Muscle layer of colon (tissue), 2 donors: ENCODE measurements around the gene TNFRSF19.

Experiments used
- H3K27ac ChIP-seq: one replicate; pipeline ENCODE4 v1.7.0; 2013; ENCODE audit warnings: low read depth, mild to moderate bottlenecking, low read length, moderate library complexity
- H3K27me3 ChIP-seq, 2 donors: one replicate each; pipeline ENCODE4 v1.7.0; 2013; ENCODE audit warnings: low read length in 2 of 2, mild to moderate bottlenecking in 2 of 2; ENCODE audit not compliant: insufficient read depth in 2 of 2, control insufficient read depth in 1 of 2
- H3K36me3 ChIP-seq: one replicate; pipeline ENCODE4 v1.7.0; 2013; ENCODE audit warnings: mild to moderate bottlenecking, low read length; ENCODE audit not compliant: insufficient read depth
- H3K4me1 ChIP-seq: one replicate; pipeline ENCODE4 v1.7.0; 2013; ENCODE audit warnings: mild to moderate bottlenecking, low read length; ENCODE audit not compliant: insufficient read depth
- H3K4me3 ChIP-seq, 2 donors: one replicate each; pipeline ENCODE4 v1.7.0; 2013; ENCODE audit warnings: low read length in 2 of 2, low read depth in 1 of 2, mild to moderate bottlenecking in 1 of 2, moderate library complexity in 1 of 2
- H3K9ac ChIP-seq: one replicate; pipeline ENCODE4 v1.7.0; 2013; ENCODE audit warnings: low read length
- H3K9me3 ChIP-seq: one replicate; pipeline ENCODE4 v1.7.0; 2013; ENCODE audit warnings: mild to moderate bottlenecking, low read length
- donor health status: abdominal sarcoma.
- donor health status: Adenocarcinoma of cecum.

Gene TNFRSF19

DNA sequence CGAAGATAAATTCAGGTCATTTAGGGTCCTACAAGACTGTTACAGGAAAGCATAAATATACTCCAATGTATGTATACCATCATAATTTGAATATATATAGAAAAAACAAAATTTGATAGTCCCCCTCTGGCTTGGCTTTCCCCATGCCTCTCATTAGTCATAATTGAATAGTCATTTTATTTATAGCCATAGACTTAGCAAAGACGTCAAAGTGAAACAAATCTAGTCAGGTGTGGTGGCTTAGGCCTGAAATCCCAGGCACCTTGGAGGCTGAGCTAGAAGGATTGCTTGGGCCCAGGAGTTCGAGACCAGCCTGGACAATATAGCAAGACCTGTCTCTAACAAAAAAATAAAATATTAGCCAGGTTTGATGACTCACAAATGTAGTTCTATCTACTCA is 141.1 kb downstream of the TNFRSF19 start:
- Histone ChIP-seq H3K4me1 (no peaks in the 10 kb centered on the region), H3K27ac (no peak overlapping the region), H3K4me3 (no peak overlapping the region), H3K9me3 (no peaks in the 10 kb centered on the region), H3K36me3 (no peaks in the 10 kb centered on the region), H3K9ac (no peak overlapping the region), H3K27me3 (no peaks in the 10 kb centered on the region)

DNA sequence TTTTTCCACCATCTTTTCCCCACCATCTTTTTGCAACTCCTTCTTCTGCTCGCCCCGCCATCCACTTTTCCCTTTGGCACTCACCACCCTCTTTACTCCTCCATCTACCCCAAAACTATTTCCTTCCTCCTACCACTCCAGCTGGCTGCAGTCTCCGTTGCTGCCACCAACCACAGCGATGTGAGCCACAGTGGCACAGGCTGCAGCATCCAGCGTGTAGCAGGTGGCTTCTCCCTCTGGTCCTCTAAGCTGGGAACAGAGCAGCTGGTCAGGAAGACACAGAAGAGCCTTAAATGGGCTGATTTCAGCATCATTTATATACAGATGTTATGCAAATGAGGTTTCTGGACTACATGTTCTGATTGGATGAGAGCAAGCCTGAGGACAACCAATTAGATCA is 144.5 kb downstream of the TNFRSF19 start:
- Histone ChIP-seq H3K4me1 (no peaks in the 10 kb centered on the region), H3K9me3 (no peaks in the 10 kb centered on the region), H3K4me3 (no peak overlapping the region), H3K27me3 (no peaks in the 10 kb centered on the region), H3K36me3 (no peaks in the 10 kb centered on the region), H3K27ac (no peak overlapping the region), H3K9ac (no peak overlapping the region)

DNA sequence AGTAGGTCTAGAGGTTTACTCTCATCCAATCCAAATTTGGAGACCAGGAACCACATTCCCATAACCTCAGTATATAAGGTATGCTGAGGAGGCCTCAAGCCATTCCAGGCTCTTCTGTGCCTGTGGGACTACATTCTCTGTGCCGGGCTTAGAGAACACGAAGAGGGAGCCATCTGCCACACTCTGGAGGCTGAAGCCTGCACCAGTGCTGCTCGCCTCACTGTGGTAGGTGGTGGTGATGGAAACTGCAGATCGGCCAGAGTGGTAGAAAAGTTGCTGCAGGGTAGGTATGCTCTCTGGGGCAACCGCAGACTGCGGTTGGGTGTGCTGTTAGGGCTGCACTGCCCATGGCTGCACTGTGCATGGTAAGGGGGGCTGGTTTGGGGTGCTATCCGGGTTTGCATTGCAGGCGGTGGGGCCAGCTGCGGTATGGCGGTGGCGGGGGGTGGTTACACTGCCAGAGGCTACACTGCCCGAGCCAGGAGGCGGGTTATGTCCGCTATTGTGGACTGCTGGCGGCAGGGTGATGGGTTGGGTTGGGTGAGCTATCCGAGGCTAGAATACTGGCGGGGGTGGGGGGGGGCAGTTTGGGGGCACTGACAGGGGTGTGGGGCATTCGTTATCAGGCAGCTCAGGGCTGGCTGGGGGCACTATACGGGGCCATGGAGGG is 145.0 kb downstream of the TNFRSF19 start:
- no peak overlapping the region for H3K27ac ChIP-seq
- no peaks in the 10 kb centered on the region for H3K9me3 ChIP-seq
- H3K4me1 ChIP-seq, result no peaks in the 10 kb centered on the region
- no peak overlapping the region for H3K4me3 ChIP-seq
- no peaks in the 10 kb centered on the region for H3K27me3 ChIP-seq
- H3K36me3 ChIP-seq, result no peaks in the 10 kb centered on the region
- H3K9ac ChIP-seq, result no peak overlapping the region

DNA sequence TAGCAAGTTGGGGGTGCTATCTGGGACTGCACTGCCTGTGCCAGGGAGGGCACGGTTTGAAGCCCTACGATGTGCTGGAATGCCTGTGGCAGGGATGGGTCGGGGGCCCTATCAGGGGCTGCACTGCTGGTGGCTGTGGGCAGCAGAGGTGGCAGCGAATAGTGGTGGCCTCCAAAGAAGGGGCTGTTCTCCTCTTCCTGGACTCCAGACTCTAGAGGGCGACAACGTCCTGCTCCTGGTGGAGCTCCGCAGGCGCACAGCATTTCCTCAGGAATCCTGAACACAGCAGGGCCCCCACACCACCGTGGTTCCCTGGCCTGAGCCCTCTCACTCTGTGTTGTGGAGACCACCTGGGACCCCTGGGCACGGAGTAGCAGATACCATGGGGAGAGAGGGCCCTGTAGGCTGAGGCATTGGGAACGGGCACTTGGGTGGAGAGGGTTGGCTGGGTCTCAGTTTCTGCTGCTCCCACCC is 145.6 kb downstream of the TNFRSF19 start:
- no peak overlapping the region for H3K27ac ChIP-seq
- H3K36me3 ChIP-seq, result no peaks in the 10 kb centered on the region
- H3K9ac ChIP-seq, result no peak overlapping the region
- H3K27me3 ChIP-seq, result no peaks in the 10 kb centered on the region
- H3K4me1 ChIP-seq, result no peaks in the 10 kb centered on the region
- H3K4me3 ChIP-seq, result no peak overlapping the region
- no peaks in the 10 kb centered on the region for H3K9me3 ChIP-seq

DNA sequence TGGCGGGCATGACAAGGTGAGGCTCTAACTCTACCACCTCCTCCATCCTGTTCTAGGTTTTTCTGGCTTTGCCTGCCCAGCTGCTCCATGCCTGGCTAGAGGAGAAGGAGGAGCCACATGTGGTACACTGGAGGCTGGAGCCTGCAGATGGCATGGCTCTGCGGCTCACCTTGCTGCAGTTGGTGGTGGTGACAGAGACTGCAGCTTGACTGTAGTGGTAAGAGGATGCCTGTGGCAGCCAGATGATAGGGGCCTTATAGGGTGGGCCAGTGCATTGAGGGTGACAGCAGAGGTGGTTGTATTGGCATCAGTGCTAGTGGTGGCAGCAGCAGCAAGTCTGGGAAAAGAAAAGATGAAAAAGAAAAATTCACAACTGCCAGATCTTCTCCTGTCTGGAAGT is 146.2 kb downstream of the TNFRSF19 start:
- no peaks in the 10 kb centered on the region for H3K4me1 ChIP-seq

DNA sequence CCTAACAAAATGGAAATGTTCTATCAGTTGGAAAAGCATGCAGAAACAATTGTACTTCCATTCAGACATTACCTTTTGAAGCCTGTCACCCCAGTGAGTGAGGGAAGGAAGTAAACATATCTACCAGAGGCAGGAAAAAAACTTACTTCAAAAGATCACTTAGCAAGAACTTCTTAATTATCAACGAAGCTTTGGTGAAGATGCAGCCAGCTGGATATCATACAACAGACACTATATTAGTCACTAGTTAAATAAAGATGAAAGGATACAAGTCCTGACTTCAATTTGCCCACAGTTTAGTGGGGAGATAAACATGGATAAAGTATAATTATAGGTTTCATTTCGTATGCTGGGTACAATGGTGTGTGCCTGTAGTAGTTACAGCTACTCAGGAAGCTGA is 148.8 kb downstream of the TNFRSF19 start:
- no peak overlapping the region for H3K4me3 ChIP-seq
- H3K9ac ChIP-seq, result no peak overlapping the region
- H3K4me1 ChIP-seq, result no peaks in the 10 kb centered on the region
- H3K36me3 ChIP-seq, result no peaks in the 10 kb centered on the region
- H3K27me3 ChIP-seq, result no peaks in the 10 kb centered on the region
- no peak overlapping the region for H3K27ac ChIP-seq
- H3K9me3 ChIP-seq, result no peaks in the 10 kb centered on the region

More for the DNA sequence above, 146.2 kb downstream of the TNFRSF19 start:
- no peaks in the 10 kb centered on the region for H3K9me3 ChIP-seq
- H3K27me3 ChIP-seq, result no peaks in the 10 kb centered on the region
- no peak overlapping the region for H3K27ac ChIP-seq
- no peaks in the 10 kb centered on the region for H3K36me3 ChIP-seq
- no peak overlapping the region for H3K9ac ChIP-seq
- no peak overlapping the region for H3K4me3 ChIP-seq

DNA sequence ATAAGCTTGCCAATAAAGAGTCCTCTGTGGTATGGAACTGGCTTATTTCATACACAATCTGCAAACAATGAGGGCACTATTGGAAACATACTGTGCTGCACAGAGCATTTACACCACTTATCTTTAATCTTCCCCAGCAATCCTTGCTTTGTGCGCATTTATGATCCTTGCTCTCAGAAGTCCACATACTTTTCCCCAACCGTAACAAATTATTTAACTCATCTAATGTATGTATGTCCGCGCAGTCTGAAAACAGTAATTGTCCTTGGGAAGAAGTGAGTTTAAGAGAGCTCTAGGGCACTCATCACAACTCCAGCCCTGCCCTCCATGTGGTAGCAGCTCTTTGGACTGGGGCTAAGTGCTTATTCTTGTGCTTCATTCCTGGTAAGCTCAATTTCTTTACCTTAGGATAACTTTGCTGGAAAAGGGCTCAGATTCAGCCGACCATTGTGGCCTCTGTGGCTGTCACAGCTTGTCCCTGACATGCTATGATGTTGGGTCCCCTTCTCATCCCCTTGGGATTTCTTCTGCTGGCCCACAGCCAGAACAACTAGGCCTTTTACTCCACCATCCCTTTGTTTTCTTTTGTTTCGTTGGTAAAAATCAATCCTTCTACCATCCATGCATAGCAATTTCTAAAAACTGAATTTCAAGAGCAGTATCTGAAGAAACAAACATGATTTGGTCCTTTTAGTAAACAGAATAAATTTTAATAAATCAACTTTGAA is 152.7 kb downstream of the TNFRSF19 start:
- H3K4me3 ChIP-seq, result no peak overlapping the region
- H3K9ac ChIP-seq, result no peak overlapping the region
- no peaks in the 10 kb centered on the region for H3K4me1 ChIP-seq
- H3K27me3 ChIP-seq, result no peaks in the 10 kb centered on the region
- H3K27ac ChIP-seq, result no peak overlapping the region
- H3K36me3 ChIP-seq, result no peaks in the 10 kb centered on the region
- no peaks in the 10 kb centered on the region for H3K9me3 ChIP-seq

DNA sequence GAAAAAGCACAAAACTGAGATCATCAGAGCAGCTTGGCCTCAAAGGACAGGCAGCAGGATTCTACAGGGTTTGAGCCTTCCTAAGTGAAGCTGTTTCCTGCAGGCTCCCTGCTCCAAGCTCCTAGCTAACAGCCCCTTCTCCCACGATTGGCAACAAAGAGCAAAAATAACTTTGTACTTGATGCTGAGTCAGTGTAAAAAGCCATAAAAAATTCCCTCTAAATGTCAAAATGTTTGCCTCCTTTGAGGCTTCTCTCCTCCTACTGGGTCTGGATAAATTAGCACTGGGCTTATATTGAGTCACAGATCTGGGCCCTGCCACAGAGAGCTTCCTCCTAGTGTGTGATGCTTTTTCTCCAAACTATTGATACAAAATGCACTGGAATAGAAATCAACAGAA is 153.3 kb downstream of the TNFRSF19 start:
- Histone ChIP-seq H3K4me3 (no peak overlapping the region), H3K27me3 (no peaks in the 10 kb centered on the region), H3K9me3 (no peaks in the 10 kb centered on the region), H3K27ac (no peak overlapping the region), H3K4me1 (no peaks in the 10 kb centered on the region), H3K36me3 (peaks cover under 1% of the 10 kb centered on the region), H3K9ac (no peak overlapping the region)

DNA sequence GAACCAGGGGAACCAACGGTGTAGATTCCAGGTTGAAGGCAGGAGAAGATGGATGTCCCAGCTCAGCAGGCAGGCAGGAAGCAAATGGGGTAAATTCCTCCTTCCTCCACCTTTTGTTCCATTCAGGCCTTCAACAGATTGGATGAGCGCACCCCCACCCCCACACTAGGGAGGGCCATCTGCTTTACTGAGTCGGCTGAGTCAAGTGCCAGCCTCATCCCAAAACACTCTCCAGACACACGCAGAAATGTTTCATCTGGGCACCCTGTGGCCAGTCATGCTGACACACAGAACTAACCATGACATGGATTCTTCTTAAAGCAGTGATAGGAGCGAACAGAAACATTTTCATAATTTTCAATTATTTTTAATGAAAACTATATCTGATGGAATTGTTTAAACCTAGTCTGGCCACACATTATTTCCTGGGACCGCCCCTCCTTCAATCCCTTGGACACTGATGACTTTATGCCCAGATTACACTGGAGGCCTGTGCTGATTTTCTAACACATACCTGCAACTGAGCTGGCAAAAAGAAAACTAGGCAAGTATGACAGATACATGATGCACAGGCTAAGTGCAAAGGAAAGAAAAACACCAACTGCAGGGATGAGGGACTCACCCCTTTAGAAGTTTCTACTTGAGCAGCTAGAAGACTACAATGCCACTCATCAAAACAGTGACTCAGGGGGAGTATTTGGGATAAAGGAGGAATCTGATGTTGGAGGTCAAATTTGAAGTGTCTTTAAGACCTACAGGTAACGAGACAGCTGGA is 154.2 kb downstream of the TNFRSF19 start:
- H3K27me3 ChIP-seq, result no peaks in the 10 kb centered on the region
- H3K9ac ChIP-seq, result no peak overlapping the region
- H3K4me3 ChIP-seq, result no peak overlapping the region
- H3K27ac ChIP-seq, result no peak overlapping the region
- H3K4me1 ChIP-seq, result no peaks in the 10 kb centered on the region
- H3K9me3 ChIP-seq, result no peaks in the 10 kb centered on the region
- peaks cover 10% of the 10 kb centered on the region for H3K36me3 ChIP-seq
